Natural killer cell (primary cell): ENCODE measurements around the gene ZNF860. TPM values are rescaled to one million over a fixed set of nuclear protein-coding genes. Genes with fewer than 3 reads are reported as not detected.

Experiments
- ATAC-seq, 3 donors: fragments of 150-1000 bp in 2 of 3; fragments of 200-7000 bp in 1 of 3; cut with Tn5 transposase; 1 replicate in 1 of 3; 2 replicates in 2 of 3; pipeline ENCODE4 v1.10.0; 2021; ENCODE audit warnings: mild to moderate bottlenecking in 2 of 3, moderate library complexity in 2 of 3
- DNase-seq, 2 donors: peaks; one replicate each; pipeline versions ENCODE4 v3.0.0 to v3.0.0-alpha.2; 2013 to 2021; ENCODE audit warnings: mixed read lengths in 1 of 2
- H3K27ac ChIP-seq: one replicate; pipeline ENCODE4 v1.5.1; 2013; ENCODE audit warnings: mild to moderate bottlenecking, low read length
- H3K27me3 ChIP-seq: one replicate; pipeline ENCODE4 v1.6.1; 2013; ENCODE audit warnings: low read length; ENCODE audit not compliant: control insufficient read depth, insufficient read depth
- H3K36me3 ChIP-seq: one replicate; pipeline ENCODE4 v1.6.1; 2013; ENCODE audit warnings: low read length; ENCODE audit not compliant: control insufficient read depth, insufficient read depth
- H3K4me1 ChIP-seq: one replicate; pipeline ENCODE4 v1.6.1; 2013; ENCODE audit warnings: low read length; ENCODE audit not compliant: control insufficient read depth, insufficient read depth
- H3K4me3 ChIP-seq: one replicate; pipeline ENCODE4 v1.5.1; 2013; ENCODE audit warnings: low read length
- H3K9me3 ChIP-seq: one replicate; pipeline ENCODE4 v1.6.1; 2013; ENCODE audit warnings: low read length; ENCODE audit not compliant: control insufficient read depth, insufficient read depth
- H3K27ac Mint-ChIP-seq, 2 donors: one replicate each; pipeline ENCODE4 v1.8.0; 2022; ENCODE audit warnings: mild to moderate bottlenecking in 2 of 2, mixed read lengths in 2 of 2, moderate library complexity in 1 of 2
- H3K27me3 Mint-ChIP-seq, 2 donors: one replicate each; pipeline ENCODE4 v1.8.0; 2022; ENCODE audit warnings: low read depth in 2 of 2, mixed read lengths in 2 of 2
- H3K36me3 Mint-ChIP-seq: one replicate; pipeline ENCODE4 v1.8.0; 2022; ENCODE audit warnings: mixed read lengths
- H3K4me1 Mint-ChIP-seq, 2 donors: one replicate each; pipeline ENCODE4 v1.8.0; 2022; ENCODE audit warnings: mixed read lengths in 2 of 2
- H3K4me3 Mint-ChIP-seq: one replicate; pipeline ENCODE4 v1.8.0; 2022; ENCODE audit warnings: mild to moderate bottlenecking, moderate library complexity, mixed read lengths
- H3K9me3 Mint-ChIP-seq, 2 donors: one replicate each; pipeline ENCODE4 v1.8.0; 2022; ENCODE audit warnings: mixed read lengths in 2 of 2
- CTCF ChIP-seq: fragments of 200-600 bp; IDR thresholded peaks from one replicate; pipeline ENCODE4 v1.8.0; 2022; ENCODE audit warnings: antibody characterized with exemption
- WGBS: methylation state at CpG from one replicate; pipeline ENCODE4 v1.1.7; 2013; ENCODE audit warnings: missing lambda C conversion rate; ENCODE audit not compliant: insufficient coverage; 5-methylcytosine and 5-hydroxymethylcytosine counted together
- intact Hi-C: fragments of 100-400 bp; cut with micrococcal nuclease; formaldehyde crosslinking; loops from one replicate; pipeline ENCODE4 v1.14.2; 2022
- total RNA-seq, 4 donors: library from RNA; stranded (reverse); fragments of 120-200 nt in 1 of 4; gene quantifications; one replicate each; pipeline versions ENCODE4 v1.2.3 to v1.2.4, GENCODE V29; 2013 to 2022

The ZNF860 gene
- total RNA-seq, 3 donors from 2014 or later (not counting 1 experiment from before 2014, with no cell fraction given) = 0.10 TPM; not detected in 2

GRCh38 chr3:31947162-31947561 is 34.4 kb upstream of the ZNF860 start:
- H3K4me1 ChIP-seq = peaks cover 7% of the 10 kb centered on the region
- no peaks in the 10 kb centered on the region for H3K36me3 ChIP-seq
- no peaks in the 10 kb centered on the region for H3K27me3 ChIP-seq
- H3K27me3 Mint-ChIP-seq = peaks cover 12 to 25% of the 10 kb centered on the region in 2 donors
- H3K9me3 Mint-ChIP-seq = peaks cover 0 to 3% of the 10 kb centered on the region in 2 donors
- TF ChIP-seq CTCF = no peak
- no peak overlapping the region for H3K4me3 Mint-ChIP-seq
- DNase-seq (no peak), ATAC-seq (no peak)
- H3K4me3 ChIP-seq = no peak overlapping the region
- H3K36me3 Mint-ChIP-seq = no peaks in the 10 kb centered on the region
- no peaks in the 10 kb centered on the region for H3K9me3 ChIP-seq
- no peak overlapping the region for H3K27ac Mint-ChIP-seq
- 92% methylated on average over 4 of the region's 4 CpGs for WGBS
- no peaks in the 10 kb centered on the region for H3K4me1 Mint-ChIP-seq
- intact Hi-C loops = no loop called here
- peak overlapping the region; percentile 55 for H3K27ac ChIP-seq

- ATAC-seq (no peak), DNase-seq (no peak)
- no peak for TF ChIP-seq CTCF
- Mint-ChIP-seq H3K4me3 (no peak overlapping the region), H3K9me3 (peaks cover 0 to 3% of the 10 kb centered on the region in 2 donors), H3K27me3 (peaks cover 15 to 25% of the 10 kb centered on the region in 2 donors), H3K36me3 (no peaks in the 10 kb centered on the region), H3K27ac (no peak overlapping the region), H3K4me1 (no peaks in the 10 kb centered on the region)
- H3K4me1 ChIP-seq = peaks cover 7% of the 10 kb centered on the region
- 62% methylated on average over 6 of the region's 6 CpGs for WGBS
- peak overlapping the region; percentile 55 for H3K27ac ChIP-seq
- no peaks in the 10 kb centered on the region for H3K9me3 ChIP-seq
- intact Hi-C loops = no loop called here
- no peaks in the 10 kb centered on the region for H3K27me3 ChIP-seq
- H3K4me3 ChIP-seq = no peak overlapping the region
- H3K36me3 ChIP-seq = no peaks in the 10 kb centered on the region
These were observed 33.9 kb upstream of the ZNF860 start for GRCh38 chr3:31947671-31948091.

- no peaks in the 10 kb centered on the region for H3K4me1 Mint-ChIP-seq
- ATAC-seq (no peak), DNase-seq (no peak)
- no peaks in the 10 kb centered on the region for H3K27me3 ChIP-seq
- H3K27ac Mint-ChIP-seq = no peak overlapping the region
- H3K4me1 ChIP-seq = peaks cover 7% of the 10 kb centered on the region
- TF ChIP-seq CTCF = no peak
- no peak overlapping the region for H3K4me3 ChIP-seq
- WGBS = 87% methylated on average over 6 of the region's 6 CpGs
- no peak overlapping the region for H3K4me3 Mint-ChIP-seq
- intact Hi-C loops = no loop called here
- no peaks in the 10 kb centered on the region for H3K9me3 Mint-ChIP-seq
- H3K36me3 Mint-ChIP-seq = no peaks in the 10 kb centered on the region
- H3K9me3 ChIP-seq = no peaks in the 10 kb centered on the region
- H3K36me3 ChIP-seq = no peaks in the 10 kb centered on the region
- H3K27me3 Mint-ChIP-seq = peaks cover 15 to 25% of the 10 kb centered on the region in 2 donors
- no peak overlapping the region for H3K27ac ChIP-seq
These were observed 33.3 kb upstream of the ZNF860 start for GRCh38 chr3:31948280-31948679.

- Mint-ChIP-seq H3K27ac (no peak overlapping the region), H3K9me3 (peaks cover 2% of the 10 kb centered on the region in 2 donors), H3K4me1 (no peaks in the 10 kb centered on the region), H3K36me3 (no peaks in the 10 kb centered on the region), H3K27me3 (peaks cover 13 to 31% of the 10 kb centered on the region in 2 donors), H3K4me3 (no peak overlapping the region)
- ATAC-seq (no peak), DNase-seq (no peak)
- no peak for TF ChIP-seq CTCF
- H3K27ac ChIP-seq = peak overlapping the region; percentile 45
- H3K4me3 ChIP-seq = no peak overlapping the region
- 34% methylated on average over 4 of the region's 4 CpGs for WGBS
- H3K9me3 ChIP-seq = peaks cover 5% of the 10 kb centered on the region
- no peaks in the 10 kb centered on the region for H3K36me3 ChIP-seq
- no peaks in the 10 kb centered on the region for H3K4me1 ChIP-seq
- no peaks in the 10 kb centered on the region for H3K27me3 ChIP-seq
- intact Hi-C loops = no loop called here
These were observed 29.3 kb upstream of the ZNF860 start for GRCh38 chr3:31952205-31952604.
